Karpas-422 (cell line): ENCODE results near the gene RAB11B. TPM values are rescaled to one million over a fixed set of nuclear protein-coding genes. Genes with fewer than 3 reads are reported as not detected.
"Not testable (repeated sequence)": the region's sequence is repeated elsewhere in the genome, so short reads cannot be mapped to it uniquely, and the experiment has no call there.

Source experiments
- DNase-seq: peaks from one replicate; pipeline ENCODE4 v3.0.0-alpha.2; 2015
- H2AFZ ChIP-seq: fragments of 200-600 bp; sonication (generic); 2 replicates; pipeline ENCODE4 v1.6.1; 2014; ENCODE audit warnings: antibody characterized with exemption, low read length, mixed read lengths
- H3K27ac ChIP-seq: fragments of 200-600 bp; sonication (generic); 2 replicates; pipeline ENCODE4 v1.5.1; 2014; ENCODE audit warnings: mild to moderate bottlenecking, low read length, moderate library complexity
- H3K27me3 ChIP-seq: fragments of 200-600 bp; sonication (generic); 2 replicates; pipeline ENCODE4 v1.6.1; 2014; ENCODE audit warnings: low read length, mixed read lengths
- H3K36me3 ChIP-seq: fragments of 200-600 bp; sonication (generic); 2 replicates; pipeline ENCODE4 v1.6.1; 2014; ENCODE audit warnings: low read length, mixed read lengths; ENCODE audit not compliant: insufficient read depth
- H3K4me1 ChIP-seq: fragments of 200-600 bp; sonication (generic); 2 replicates; pipeline ENCODE4 v1.6.1; 2014; ENCODE audit warnings: mild to moderate bottlenecking, low read length, mixed read lengths
- H3K4me2 ChIP-seq: fragments of 200-600 bp; sonication (generic); 2 replicates; pipeline ENCODE4 v1.6.1; 2014; ENCODE audit warnings: low read length, low read depth, mild to moderate bottlenecking; ENCODE audit not compliant: poor library complexity, severe bottlenecking
- H3K4me3 ChIP-seq: fragments of 200-600 bp; sonication (generic); 2 replicates; pipeline ENCODE4 v1.5.1; 2014; ENCODE audit warnings: mild to moderate bottlenecking, antibody characterized with exemption, low read length, mixed read lengths
- H3K79me2 ChIP-seq: fragments of 200-600 bp; sonication (generic); 2 replicates; pipeline ENCODE4 v1.6.1; 2014; ENCODE audit warnings: mild to moderate bottlenecking, low read length, mixed read lengths
- H3K9ac ChIP-seq: fragments of 200-600 bp; sonication (generic); 2 replicates; pipeline ENCODE4 v1.6.0; 2014; ENCODE audit warnings: low read length
- H3K9me2 ChIP-seq: fragments of 200-600 bp; sonication (generic), shearing (Covaris generic); replicated peaks from 2 replicates; pipeline ENCODE4 v1.6.0; 2014; ENCODE audit warnings: mild to moderate bottlenecking, low read length, moderate library complexity; ENCODE audit not compliant: insufficient read depth
- H3K9me3 ChIP-seq: fragments of 300-700, 200-600 bp; sonication (generic); 2 replicates; pipeline ENCODE4 v1.6.1; 2014; ENCODE audit warnings: low read length, mixed read lengths
- H4K20me1 ChIP-seq: fragments of 200-600 bp; sonication (generic); 2 replicates; pipeline ENCODE4 v1.6.1; 2014; ENCODE audit warnings: mild to moderate bottlenecking, antibody characterized with exemption, low read length, low read depth; ENCODE audit not compliant: insufficient read depth
- total RNA-seq: library from RNA; depleted of rRNA; stranded (reverse); fragments of >200 nt; shearing (Covaris generic); gene quantifications from 2 replicates; pipeline ENCODE4 v1.2.3, GENCODE V29; 2014; ENCODE audit warnings: low replicate concordance; rRNA removed

Gene RAB11B
- 23.7 and 42.9 TPM in 2 replicates for total RNA-seq

GRCh38 chr19:8389891-8390616, at the start of gene RAB11B:
RAB11B (plus strand) TSS chr19:8390360; CDS start chr19:8390417, 57 bp downstream.
- H3K79me2 ChIP-seq: peaks cover 49% of the 10 kb centered on the region
- H3K4me1 ChIP-seq: peaks cover 19% of the 10 kb centered on the region
- H3K27me3 ChIP-seq: no peaks in the 10 kb centered on the region
- peaks cover 25% of the 10 kb centered on the region for H4K20me1 ChIP-seq
- H3K36me3 ChIP-seq: no peaks in the 10 kb centered on the region; the same call in 1 of the 2 replicates
- peak within 1 kb of the TSS; percentile 87 for H3K4me2 ChIP-seq
- H3K27ac ChIP-seq: peak within 1 kb of the TSS; percentile 91
- H3K9me2 ChIP-seq: no peaks in the 10 kb centered on the region
- H2AFZ ChIP-seq: no peak within 1 kb of the TSS; the same call in 1 of the 2 replicates
- no peaks in the 10 kb centered on the region for H3K9me3 ChIP-seq
- peak within 1 kb of the TSS; percentile 94 for H3K4me3 ChIP-seq
- H3K9ac ChIP-seq: peak within 1 kb of the TSS; percentile 99
- DNase-seq: peak; percentile 100

- not testable (repeated sequence) for H3K27ac ChIP-seq, H3K4me2 ChIP-seq, H3K36me3 ChIP-seq, H2AFZ ChIP-seq, H3K9me2 ChIP-seq, H3K79me2 ChIP-seq, H4K20me1 ChIP-seq, H3K4me1 ChIP-seq, H3K4me3 ChIP-seq, H3K9ac ChIP-seq, DNase-seq, H3K27me3 ChIP-seq, H3K9me3 ChIP-seq
Measured at GRCh38 chr19:8341504-8341903, 48.7 kb upstream of the RAB11B start.

GRCh38 chr19:8342316-8342683, 47.9 kb upstream of the RAB11B start:
- no peak for DNase-seq
- H4K20me1 ChIP-seq: no peaks in the 10 kb centered on the region
- H3K4me1 ChIP-seq: peaks cover 6% of the 10 kb centered on the region
- no peaks in the 10 kb centered on the region for H3K9me2 ChIP-seq
- H3K27ac ChIP-seq: no peak overlapping the region
- no peak overlapping the region for H3K4me3 ChIP-seq
- H3K79me2 ChIP-seq: no peaks in the 10 kb centered on the region
- no peak overlapping the region for H2AFZ ChIP-seq
- H3K9me3 ChIP-seq: no peaks in the 10 kb centered on the region
- H3K9ac ChIP-seq: no peak overlapping the region
- H3K36me3 ChIP-seq: no peaks in the 10 kb centered on the region
- H3K27me3 ChIP-seq: no peaks in the 10 kb centered on the region
- H3K4me2 ChIP-seq: no peak overlapping the region

- no peak within 1 kb of the TSS for H2AFZ ChIP-seq
- H3K4me3 ChIP-seq: peak within 1 kb of the TSS; percentile 38; the same call in 1 of the 2 replicates
- H3K9me3 ChIP-seq: no peaks in the 10 kb centered on the region
- H3K27ac ChIP-seq: no peak within 1 kb of the TSS
- no peaks in the 10 kb centered on the region for H3K27me3 ChIP-seq
- no peaks in the 10 kb centered on the region for H3K36me3 ChIP-seq
- no peaks in the 10 kb centered on the region for H3K9me2 ChIP-seq
- no peak within 1 kb of the TSS for H3K9ac ChIP-seq
- peaks cover 6% of the 10 kb centered on the region for H3K4me1 ChIP-seq
- peak; percentile 98 for DNase-seq
- peak within 1 kb of the TSS; percentile 59 for H3K4me2 ChIP-seq
- H4K20me1 ChIP-seq: no peaks in the 10 kb centered on the region
- no peaks in the 10 kb centered on the region for H3K79me2 ChIP-seq
Measured at GRCh38 chr19:8342684-8343482, 47.3 kb upstream of the RAB11B start, which contains the start of gene KANK3. KANK3 (minus strand) TSS chr19:8343262; CDS start chr19:8337828, 5,434 bp downstream.

GRCh38 chr19:8343483-8343844, 46.7 kb upstream of the RAB11B start:
- H3K27ac ChIP-seq: no peak overlapping the region
- H3K9me2 ChIP-seq: no peaks in the 10 kb centered on the region
- H3K4me3 ChIP-seq: no peak overlapping the region
- no peak overlapping the region for H2AFZ ChIP-seq
- H3K4me1 ChIP-seq: peaks cover 6% of the 10 kb centered on the region
- no peak overlapping the region for H3K9ac ChIP-seq
- peak overlapping the region; percentile 59 for H3K4me2 ChIP-seq
- no peaks in the 10 kb centered on the region for H3K9me3 ChIP-seq
- no peak for DNase-seq
- H3K79me2 ChIP-seq: no peaks in the 10 kb centered on the region
- H3K36me3 ChIP-seq: no peaks in the 10 kb centered on the region
- H4K20me1 ChIP-seq: no peaks in the 10 kb centered on the region
- no peaks in the 10 kb centered on the region for H3K27me3 ChIP-seq

GRCh38 chr19:8349629-8350372, 40.4 kb upstream of the RAB11B start:
- not testable (repeated sequence) for H3K79me2 ChIP-seq, H2AFZ ChIP-seq, H3K9me2 ChIP-seq, H3K9ac ChIP-seq, H3K4me2 ChIP-seq, H3K36me3 ChIP-seq, H3K4me1 ChIP-seq, H3K4me3 ChIP-seq, H3K27ac ChIP-seq, H3K9me3 ChIP-seq, H4K20me1 ChIP-seq, H3K27me3 ChIP-seq, DNase-seq

DNA sequence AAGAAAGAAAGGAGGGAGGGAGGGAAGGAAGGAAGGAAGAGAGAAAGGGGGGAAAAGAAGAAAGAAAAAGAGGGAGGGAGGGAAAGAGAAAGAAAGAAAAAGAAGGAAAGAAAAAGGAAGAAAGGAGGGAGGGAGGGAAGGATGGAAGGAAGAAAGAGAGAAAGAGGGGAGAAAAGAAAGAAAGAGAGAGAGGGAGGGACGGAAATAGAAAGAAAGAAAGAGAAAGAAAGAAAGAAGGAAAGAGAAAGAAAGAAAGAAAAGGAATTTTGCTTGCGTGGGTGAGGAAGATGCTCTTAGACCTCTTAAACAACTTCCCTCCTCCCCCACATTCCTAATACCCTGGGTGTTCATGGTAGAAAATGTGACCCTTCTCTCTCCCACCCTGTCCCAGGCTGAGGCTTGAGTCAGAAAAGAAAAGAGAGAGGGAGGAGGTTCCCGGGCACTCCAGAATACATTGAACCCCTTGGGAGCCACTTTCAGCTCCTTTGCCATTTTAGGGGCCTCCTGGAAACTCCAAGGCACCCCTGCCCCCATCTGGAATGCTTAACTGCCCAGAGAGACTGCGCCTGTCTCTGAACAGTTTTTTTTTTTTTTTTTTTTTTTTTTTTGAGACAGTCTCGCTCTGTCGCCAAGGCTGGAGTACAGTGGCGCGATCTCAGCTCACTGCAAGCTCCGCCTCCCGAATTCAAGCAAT, 37.9 kb upstream of the RAB11B start:
- Histone ChIP-seq H3K4me2 (no peak overlapping the region), H3K4me3 (no peak overlapping the region), H3K27me3 (no peaks in the 10 kb centered on the region), H4K20me1 (no peaks in the 10 kb centered on the region), H3K9me3 (no peaks in the 10 kb centered on the region), H3K27ac (no peak overlapping the region), H3K9ac (no peak overlapping the region), H2AFZ (no peak overlapping the region), H3K79me2 (no peaks in the 10 kb centered on the region), H3K4me1 (no peaks in the 10 kb centered on the region), H3K9me2 (no peaks in the 10 kb centered on the region), H3K36me3 (no peaks in the 10 kb centered on the region)
- DNase-seq: no peak
